ENCODE data around the gene SUOX. TPM values are rescaled to one million over a fixed set of nuclear protein-coding genes. Genes with fewer than 3 reads are reported as not detected.

Gene SUOX
- total and polyA plus RNA-seq, 2 of the 4 experiments (the other 2 are of a cell fraction), result 17.8 to 19.4 TPM

GRCh38 chr12:56020423-56021184 lies 23.5 kb downstream of the SUOX start, which contains the start of gene IKZF4:
Gene IKZF4, plus strand, starts transcription at chr12:56021043. Its CDS starts 451 bp downstream, at chr12:56021494.
- H4K5ac ChIP-seq (ENCODE audit: low read depth, low read length), result peak within 1 kb of the TSS; percentile 65
- ChIA-PET CTCF (interaction anchor here (0.9 kb wide), 1 partner anchor 9 kb away, joined by 3 read pairs; no protein-coding TSS in a partner anchor), POLR2A (ENCODE audit: unreplicated experiment) (interaction anchor here (0.7 kb wide), 1 partner anchor 22 kb away, joined by 4 read pairs; no protein-coding TSS in a partner anchor)
- H3K4me1 ChIP-seq (ENCODE audit: control insufficient read depth, insufficient read depth, low read length), result peaks cover 17% of the 10 kb centered on the region
- H4K91ac ChIP-seq (ENCODE audit: insufficient read depth, low read depth, low read length), result peak within 1 kb of the TSS; percentile 79
- H4K8ac ChIP-seq (ENCODE audit: low read depth in 2 of 2, low read length in 2 of 2), result peak within 1 kb of the TSS; percentile 94 to 99
- no peak within 1 kb of the TSS for H2BK20ac ChIP-seq (ENCODE audit: low read depth, low read length)
- in situ Hi-C loops (cut with MboI; ENCODE audit: low sequenced_read_pairs) (no loop called here), dilution Hi-C loops (cut with HindIII; ENCODE audit: low sequenced_read_pairs, unreplicated experiment) (no loop called here), intact Hi-C loops (cut with micrococcal nuclease) (loop anchor here (1.0 kb wide), 1 partner anchor 9 kb away; no protein-coding TSS in a partner anchor)
- BruUV-seq (replicated peaks), result no TSS peak
- no peaks in the 10 kb centered on the region for H4K20me1 ChIP-seq (ENCODE audit: insufficient read depth, low read length)
- peak within 1 kb of the TSS; percentile 97 for H2AK9ac ChIP-seq (replicated peaks; ENCODE audit: low read depth, low read length, poor library complexity)
- H3K56ac ChIP-seq (ENCODE audit: extremely low read depth, insufficient read depth, low read length), result 0 out of 2 replicates have a peak within 1 kb of the TSS, but pooled peaks have one; percentile 26
- peaks cover 9% of the 10 kb centered on the region; the same call in 1 of the 2 replicates for H3K36me3 ChIP-seq (ENCODE audit: control insufficient read depth, insufficient read depth, low read length)
- peak within 1 kb of the TSS; percentile 85 for H3K9ac ChIP-seq (ENCODE audit: low read depth, low read length)
- no peaks in the 10 kb centered on the region for H3K9me3 ChIP-seq (ENCODE audit: control insufficient read depth, insufficient read depth, low read length)
- H2AFZ ChIP-seq (replicated peaks; ENCODE audit: low read length, poor library complexity), result peak within 1 kb of the TSS; percentile 97
- 20% methylated on average over 2 of the region's 10 CpGs; no CpG with 5 or more reads in 1 of the 2 experiments for WGBS, 2 experiments (ENCODE audit: extremely low coverage in 2 of 2, insufficient read length in 1 of 2)
- peak within 1 kb of the TSS; percentile 65 for H2BK5ac ChIP-seq (ENCODE audit: low read depth, low read length, poor library complexity, severe bottlenecking)
- TF ChIP-seq RFX5 (IDR thresholded peaks at IDR 0.05; ENCODE audit: low read depth, low read length), result no peak
- no peak for TF ChIP-seq MAFK (IDR thresholded peaks at IDR 0.05; ENCODE audit: low read depth, low read length)
- TF ChIP-seq MAZ (IDR thresholded peaks at IDR 0.05; ENCODE audit: borderline replicate concordance, low read depth, low read length), result peak; percentile 38; the same call in 1 of the 2 replicates
- no peak for TF ChIP-seq CEBPB (IDR thresholded peaks at IDR 0.05; ENCODE audit: low read depth, low read length)
- TF ChIP-seq POLR2A (IDR thresholded peaks at IDR 0.05; ENCODE audit: low read depth, low read length), result no peak
- peak within 1 kb of the TSS; percentile 74 for H3K4me2 ChIP-seq (ENCODE audit: low read depth, low read length)
- peak; percentile 48 for DNase-seq
- peaks cover 0 to 15% of the 10 kb centered on the region in 2 experiments; a peak in 3 of 4 replicates for H3K79me1 ChIP-seq (ENCODE audit: low read depth in 1 of 2, low read length in 2 of 2)
- ATAC-seq (ENCODE audit: low read depth), result peak; percentile 83
- peaks cover 8% of the 10 kb centered on the region; the same call in 1 of the 2 replicates for H3K9me1 ChIP-seq (ENCODE audit: insufficient read depth, low read length)
- H3K18ac ChIP-seq (ENCODE audit: low read depth, low read length), result peak within 1 kb of the TSS; percentile 37
- H3K4me3 ChIP-seq (ENCODE audit: insufficient read depth, low read depth, low read length), result peak within 1 kb of the TSS; percentile 26
- peak within 1 kb of the TSS; percentile 89 for H3K4ac ChIP-seq (ENCODE audit: low read depth, low read length)
- H2BK120ac ChIP-seq (ENCODE audit: low read depth, low read length), result peak within 1 kb of the TSS; percentile 55
- peak within 1 kb of the TSS; percentile 94 for H2AK5ac ChIP-seq (ENCODE audit: low read depth, low read length)
- H3K23ac ChIP-seq (ENCODE audit: low read depth, low read length), result peak within 1 kb of the TSS; percentile 94
- peak within 1 kb of the TSS; percentile 70; the same call in 1 of the 3 replicates for H2BK15ac ChIP-seq (ENCODE audit: low read depth, low read length)
- H3K27me3 ChIP-seq (ENCODE audit: control insufficient read depth, insufficient read depth, low read length), result no peaks in the 10 kb centered on the region
- peak within 1 kb of the TSS; percentile 90 for H3K14ac ChIP-seq (replicated peaks; ENCODE audit: low read depth, low read length)
- peak within 1 kb of the TSS; percentile 70 for H3K27ac ChIP-seq (ENCODE audit: insufficient read depth, low read length)

Measured in IMR-90 (cell line).